Measurements from ENCODE around the gene KCNK1. TPM values are rescaled to one million over a fixed set of nuclear protein-coding genes. Genes with fewer than 3 reads are reported as not detected.

KCNK1 gene
- total and polyA plus RNA-seq, 12 donors: 2.5 to 29.5 (median 14.1) TPM

GRCh38 chr1:233659495-233659894 lies 45.6 kb downstream of the KCNK1 start:
- Histone ChIP-seq H3K9me3 (no peaks in the 10 kb centered on the region), H3K27me3 (no peaks in the 10 kb centered on the region), H3K36me3 (no peaks in the 10 kb centered on the region), H3K4me1 (peaks cover 0 to 13% (median 0%) of the 10 kb centered on the region in 9 donors), H3K27ac (no peak overlapping the region), H3K4me3 (no peak overlapping the region)
- DNase-seq (no peak), ATAC-seq (no peak)
- 94 to 96% methylated on average over 7 of the region's 7 CpGs for WGBS, 2 donors
- intact Hi-C loops (cut with DNase I): no loop called here
- TF ChIP-seq, protein P1, sequence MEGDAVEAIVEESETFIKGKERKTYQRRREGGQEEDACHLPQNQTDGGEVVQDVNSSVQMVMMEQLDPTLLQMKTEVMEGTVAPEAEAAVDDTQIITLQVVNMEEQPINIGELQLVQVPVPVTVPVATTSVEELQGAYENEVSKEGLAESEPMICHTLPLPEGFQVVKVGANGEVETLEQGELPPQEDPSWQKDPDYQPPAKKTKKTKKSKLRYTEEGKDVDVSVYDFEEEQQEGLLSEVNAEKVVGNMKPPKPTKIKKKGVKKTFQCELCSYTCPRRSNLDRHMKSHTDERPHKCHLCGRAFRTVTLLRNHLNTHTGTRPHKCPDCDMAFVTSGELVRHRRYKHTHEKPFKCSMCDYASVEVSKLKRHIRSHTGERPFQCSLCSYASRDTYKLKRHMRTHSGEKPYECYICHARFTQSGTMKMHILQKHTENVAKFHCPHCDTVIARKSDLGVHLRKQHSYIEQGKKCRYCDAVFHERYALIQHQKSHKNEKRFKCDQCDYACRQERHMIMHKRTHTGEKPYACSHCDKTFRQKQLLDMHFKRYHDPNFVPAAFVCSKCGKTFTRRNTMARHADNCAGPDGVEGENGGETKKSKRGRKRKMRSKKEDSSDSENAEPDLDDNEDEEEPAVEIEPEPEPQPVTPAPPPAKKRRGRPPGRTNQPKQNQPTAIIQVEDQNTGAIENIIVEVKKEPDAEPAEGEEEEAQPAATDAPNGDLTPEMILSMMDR (IDR thresholded peaks at IDR 0.05): no peak

DNA sequence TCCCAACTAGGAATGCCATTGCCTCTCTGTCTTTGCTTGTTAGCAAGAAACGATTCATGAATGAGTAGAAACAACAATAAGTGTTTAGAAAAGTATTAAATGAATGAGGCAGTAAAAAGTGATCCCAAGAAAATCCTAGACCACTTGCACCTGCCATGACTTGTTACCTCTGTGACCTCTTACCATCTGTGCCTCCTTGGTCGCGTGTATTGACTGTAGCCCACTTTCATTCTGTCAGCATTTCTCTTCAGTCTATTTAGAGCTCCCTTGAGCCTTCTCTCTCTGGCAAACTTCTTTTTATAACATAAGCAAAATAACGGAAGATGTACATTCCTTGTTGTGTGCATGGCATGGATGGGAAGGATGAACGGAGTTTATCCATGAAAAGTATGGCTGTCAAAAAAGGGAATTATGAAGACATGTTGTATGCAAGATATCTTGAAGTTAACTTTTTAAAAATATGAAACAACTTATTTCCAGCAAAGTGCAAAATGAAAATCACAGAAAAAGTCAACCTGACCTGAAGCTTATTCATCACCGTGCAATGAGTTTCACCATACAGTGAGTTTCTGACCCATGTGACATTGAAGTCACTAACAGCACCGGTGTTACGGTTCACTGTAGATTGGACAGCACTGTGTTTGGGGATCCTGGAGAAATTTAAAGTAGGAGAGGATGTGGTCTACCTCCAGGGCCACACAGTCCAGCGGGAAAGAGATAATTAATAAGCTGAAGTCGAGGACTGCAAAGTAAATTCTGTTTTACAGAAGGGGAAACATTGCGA lies 47.7 kb downstream of the KCNK1 start:
- 93% methylated on average over 11 of the region's 11 CpGs for WGBS, 2 donors
- Histone ChIP-seq H3K36me3 (no peaks in the 10 kb centered on the region), H3K27ac (no peak overlapping the region), H3K9me3 (no peaks in the 10 kb centered on the region), H3K4me1 (peaks cover 0 to 22% (median 0%) of the 10 kb centered on the region in 9 donors), H3K27me3 (no peaks in the 10 kb centered on the region), H3K4me3 (no peak overlapping the region)
- intact Hi-C loops (cut with DNase I): loop anchor here in 2 of 10 donors (10.0 kb wide), 2 partner anchors 47 to 63 kb away; partner anchors contain the start of gene KCNK1 (in 1 of the 2)
- no peak for DNase-seq
- TF ChIP-seq, protein P1 (IDR thresholded peaks at IDR 0.05): no peak
- ATAC-seq: no peak

DNA sequence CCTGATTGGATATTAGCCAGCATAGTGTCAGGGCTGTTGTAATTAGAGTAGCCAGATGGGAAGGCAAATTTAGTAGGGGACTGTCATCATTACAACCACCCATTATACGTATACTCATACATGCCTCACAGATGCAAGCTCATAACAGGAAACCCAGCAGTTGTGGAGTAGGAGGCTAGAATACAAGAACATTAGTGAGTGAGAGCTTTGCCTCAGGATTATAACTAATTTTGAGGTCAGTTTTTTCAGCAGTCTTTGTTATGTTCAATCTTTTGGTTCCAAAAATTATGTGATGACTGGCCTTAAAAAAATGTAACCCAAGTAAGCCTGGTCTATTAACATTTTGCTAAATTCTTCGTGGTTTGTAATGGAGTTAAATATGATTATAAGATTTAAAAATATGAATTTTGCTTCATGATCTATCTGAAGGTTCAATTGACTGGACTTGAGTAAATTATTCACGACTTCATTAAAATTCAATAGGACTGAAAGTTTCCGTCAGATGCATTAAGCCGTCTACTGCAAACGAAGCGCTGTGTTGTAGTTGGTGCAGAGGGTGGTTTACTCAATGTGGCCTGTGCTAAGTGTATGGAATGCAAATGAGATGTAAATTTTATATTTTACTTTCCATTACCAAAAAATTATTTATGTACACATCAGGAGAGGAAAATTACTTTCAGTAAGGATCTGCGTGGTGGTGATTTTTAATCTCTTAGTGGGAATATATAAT lies 48.8 kb downstream of the KCNK1 start:
- no peak for ATAC-seq
- Histone ChIP-seq H3K27ac (peak overlapping the region in 2 of 10 donors; percentile 78 to 79), H3K9me3 (no peaks in the 10 kb centered on the region), H3K36me3 (no peaks in the 10 kb centered on the region), H3K4me3 (no peak overlapping the region), H3K27me3 (no peaks in the 10 kb centered on the region), H3K4me1 (peaks cover 0 to 22% (median 0%) of the 10 kb centered on the region in 9 donors)
- WGBS, 2 donors: 92% methylated on average over 8 of the region's 8 CpGs
- intact Hi-C loops (cut with DNase I): loop anchor here in 2 of 10 donors (10.0 kb wide), 2 partner anchors 48 to 62 kb away; partner anchors contain the start of gene KCNK1 (in 1 of the 2)
- TF ChIP-seq, protein P1 (IDR thresholded peaks at IDR 0.05): no peak
- DNase-seq: no peak

- Histone ChIP-seq H3K4me3 (no peak overlapping the region), H3K36me3 (no peaks in the 10 kb centered on the region), H3K27ac (peak overlapping the region; percentile 45 to 80 (median 70)), H3K27me3 (no peaks in the 10 kb centered on the region), H3K4me1 (peaks cover 0 to 33% (median 8%) of the 10 kb centered on the region in 9 donors), H3K9me3 (no peaks in the 10 kb centered on the region)
- DNase-seq (no peak), ATAC-seq (no peak)
- intact Hi-C loops (cut with DNase I): loop anchor here in 2 of 10 donors (10.0 kb wide), 2 partner anchors 49 to 61 kb away; partner anchors contain the start of gene KCNK1 (in 1 of the 2)
- 85 to 87% methylated on average over 5 of the region's 5 CpGs for WGBS, 2 donors
- TF ChIP-seq, protein P1 (IDR thresholded peaks at IDR 0.05): no peak
These were observed 50.3 kb downstream of the KCNK1 start for GRCh38 chr1:233664253-233664652.
